Middle frontal gyrus (tissue), 1 donor: ENCODE data around the gene TMEM59L.

ENCODE experiments used
- DNase-seq: peaks from one replicate; pipeline ENCODE4 v3.0.0-alpha.2; 2015; ENCODE audit warnings: low spot score; ENCODE audit errors: extremely low spot score

Gene TMEM59L

DNA sequence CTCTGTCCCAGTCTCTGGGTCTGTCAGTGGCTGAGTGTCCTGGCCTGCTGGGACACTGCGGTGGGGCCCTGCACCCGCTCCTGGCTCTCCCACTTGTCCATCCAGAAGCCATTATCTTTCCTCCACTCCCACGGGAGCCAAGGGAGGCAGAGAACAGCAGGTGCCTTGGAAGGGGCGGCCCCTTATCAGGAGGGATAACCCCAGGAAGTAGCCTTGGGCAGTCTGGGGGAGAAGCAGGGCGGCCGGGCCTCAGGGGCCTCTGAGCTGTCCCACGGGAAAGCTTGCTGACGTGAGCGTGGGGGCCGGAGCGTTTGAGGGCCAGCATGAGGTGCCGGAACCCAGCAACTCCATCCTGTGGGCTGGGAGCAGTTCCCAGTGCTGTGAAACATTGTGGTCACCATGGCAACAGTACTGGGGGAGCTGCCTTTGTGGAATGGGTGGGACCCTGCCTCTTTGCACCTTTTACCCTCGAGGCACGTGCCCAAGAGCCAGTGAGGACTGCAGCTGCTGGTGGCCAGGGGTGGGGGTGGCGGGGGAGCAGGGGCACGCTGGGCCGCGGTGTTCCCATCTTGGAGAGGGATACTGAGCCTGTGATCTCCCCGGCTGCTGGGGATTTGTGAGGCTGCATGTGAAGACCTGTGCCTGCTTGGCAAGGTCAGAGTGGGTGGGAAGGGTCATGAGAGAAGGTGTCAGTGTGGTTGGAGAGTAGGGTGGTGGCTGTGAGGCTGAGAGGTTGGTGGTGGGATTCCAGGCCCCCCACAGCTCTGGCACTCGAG, 45.1 kb downstream of the TMEM59L start:
- no peak for DNase-seq

DNA sequence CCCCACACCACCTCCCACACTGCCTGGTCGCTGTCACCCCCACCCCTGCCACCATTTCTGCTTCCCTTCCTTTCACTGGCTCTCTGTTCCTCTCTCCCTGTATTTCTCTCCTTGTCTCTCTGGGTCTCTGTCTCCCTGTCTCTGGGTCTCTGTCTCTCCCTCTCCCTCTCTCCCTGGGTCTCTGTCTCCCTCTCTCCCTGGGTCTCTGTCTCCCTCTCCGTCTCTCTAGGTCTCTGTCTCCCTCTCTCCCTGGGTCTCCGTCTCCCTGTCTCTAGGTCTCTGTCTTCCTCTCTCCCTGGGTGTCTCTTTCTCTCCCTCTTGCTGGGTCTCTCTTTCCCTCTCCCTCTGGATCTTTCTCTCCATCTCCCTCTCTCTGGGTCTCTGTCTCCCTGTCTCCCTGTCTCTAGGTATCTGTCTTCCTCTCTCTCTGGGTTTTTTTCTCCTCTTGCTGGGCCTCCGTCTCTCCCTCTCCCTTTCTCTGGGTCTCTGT, 45.7 kb downstream of the TMEM59L start:
- DNase-seq, result no peak

DNA sequence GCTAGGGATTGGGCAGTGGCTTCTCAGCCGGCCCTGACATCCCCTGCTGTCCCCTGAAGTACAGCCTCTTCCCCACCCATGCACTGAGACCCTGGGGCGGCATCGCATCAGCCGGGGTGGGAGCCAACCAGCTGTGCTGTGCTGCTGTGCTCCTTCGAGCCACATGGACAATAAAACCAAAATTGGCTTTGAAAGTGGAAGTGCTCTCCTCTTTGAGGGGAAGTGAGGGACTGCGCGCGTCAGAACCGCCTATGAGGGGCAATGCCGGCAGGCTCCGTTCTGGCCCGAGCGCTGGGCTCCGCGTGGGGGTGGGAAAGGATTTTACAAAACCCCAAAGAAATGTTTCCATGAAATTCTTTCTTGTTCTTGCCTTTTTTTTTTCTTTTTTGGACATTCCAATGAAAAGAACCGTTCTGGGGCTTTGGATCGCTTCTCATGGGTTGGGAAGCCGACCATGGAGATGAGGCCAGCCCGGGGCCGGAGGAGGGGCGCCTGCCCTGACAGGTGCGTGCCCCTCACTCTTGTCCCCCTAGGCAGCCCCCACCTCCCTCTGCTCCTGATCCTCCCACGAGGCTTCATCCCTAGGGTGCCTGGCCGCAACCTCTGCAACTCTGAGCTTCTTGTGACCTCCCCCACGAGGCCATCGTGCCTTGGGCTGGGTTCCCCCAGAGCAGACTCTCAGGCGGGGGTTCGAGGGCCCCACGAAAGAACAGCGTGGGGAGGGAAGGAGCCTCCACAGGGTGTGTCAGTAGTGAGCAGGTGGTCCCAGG, 46.8 kb downstream of the TMEM59L start:
- DNase-seq, result no peak

DNA sequence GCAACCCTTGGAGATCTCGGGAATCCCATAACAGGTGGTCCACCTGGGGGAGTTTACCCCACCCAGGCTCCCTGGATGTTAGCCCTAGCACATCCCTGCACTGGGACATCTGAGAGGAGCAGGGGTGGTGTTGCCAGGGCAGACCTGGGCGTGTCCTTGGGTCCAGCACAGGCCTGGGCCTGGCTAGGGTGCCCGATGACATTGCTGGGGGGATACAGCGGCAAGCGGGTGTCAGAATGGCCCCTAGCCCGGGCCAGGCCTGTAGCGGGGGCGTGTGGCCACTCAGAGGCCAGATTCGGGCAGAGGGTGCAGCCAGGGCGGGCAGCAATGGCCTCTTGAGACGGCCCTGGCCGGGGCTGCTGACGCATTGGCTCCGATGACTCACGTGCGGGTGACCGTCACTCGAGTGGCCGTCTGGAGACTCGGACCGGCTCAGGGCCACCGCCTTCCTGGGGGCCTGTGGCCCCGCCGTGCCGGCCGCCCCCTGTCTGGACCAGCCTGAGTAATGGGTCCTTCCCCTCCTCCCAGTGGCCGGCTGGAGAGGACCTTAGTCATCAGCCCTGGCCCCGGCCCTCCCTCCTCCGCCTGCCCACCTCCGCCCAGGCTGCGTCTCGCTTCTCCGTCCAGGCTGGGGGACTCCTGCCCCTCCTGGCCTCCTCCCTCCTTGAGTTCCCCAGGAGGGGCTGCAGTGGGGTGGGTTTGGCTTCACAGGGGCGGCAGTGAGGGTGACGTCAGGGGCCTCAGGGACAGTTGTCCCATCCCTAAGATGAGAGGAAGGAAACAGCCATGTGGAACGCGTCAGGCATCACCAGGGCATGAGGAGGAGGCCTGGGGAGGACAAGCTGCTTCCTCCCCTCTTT, 47.6 kb downstream of the TMEM59L start:
- DNase-seq, result no peak

- no peak for DNase-seq
These were observed 48.4 kb downstream of the TMEM59L start for GRCh38 chr19:18660939-18661670.

DNA sequence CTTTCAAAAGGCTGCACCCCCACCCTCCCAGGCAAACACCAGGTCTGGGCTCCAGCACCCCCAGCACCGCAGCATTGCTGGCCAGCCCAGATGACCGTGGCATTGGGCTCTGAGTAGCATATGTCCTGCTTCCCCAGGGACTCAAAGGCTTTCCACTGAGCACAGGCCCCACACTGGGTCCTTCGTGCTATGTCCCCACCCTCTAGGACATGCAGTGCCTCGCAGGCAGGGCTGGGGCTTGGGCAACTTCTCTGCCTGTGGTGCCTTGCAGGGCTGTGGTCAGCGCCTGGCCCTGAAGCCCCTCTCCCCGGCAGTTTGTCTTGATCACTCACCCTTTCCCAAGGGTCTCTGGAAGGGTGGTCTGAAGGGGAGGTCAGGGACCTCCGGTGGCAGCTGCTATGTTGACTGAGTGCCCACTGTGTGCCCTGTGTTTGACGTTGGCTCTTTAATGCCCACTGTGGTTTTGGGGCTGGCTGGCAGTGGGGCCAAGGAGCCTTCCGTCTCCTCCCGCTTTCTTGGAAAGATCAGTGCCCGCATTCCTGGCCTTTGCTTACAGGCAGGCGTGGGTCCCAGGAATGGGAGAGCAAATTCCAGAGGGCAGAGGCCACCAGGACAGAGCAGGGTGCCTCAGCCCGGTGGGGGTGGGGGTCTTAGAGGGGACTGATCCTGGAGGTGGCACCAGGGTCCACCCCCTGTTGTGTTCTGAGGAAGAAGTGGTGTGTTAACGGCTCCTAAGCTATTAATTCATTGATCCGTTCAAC, 50.5 kb downstream of the TMEM59L start:
- DNase-seq, result no peak

DNA sequence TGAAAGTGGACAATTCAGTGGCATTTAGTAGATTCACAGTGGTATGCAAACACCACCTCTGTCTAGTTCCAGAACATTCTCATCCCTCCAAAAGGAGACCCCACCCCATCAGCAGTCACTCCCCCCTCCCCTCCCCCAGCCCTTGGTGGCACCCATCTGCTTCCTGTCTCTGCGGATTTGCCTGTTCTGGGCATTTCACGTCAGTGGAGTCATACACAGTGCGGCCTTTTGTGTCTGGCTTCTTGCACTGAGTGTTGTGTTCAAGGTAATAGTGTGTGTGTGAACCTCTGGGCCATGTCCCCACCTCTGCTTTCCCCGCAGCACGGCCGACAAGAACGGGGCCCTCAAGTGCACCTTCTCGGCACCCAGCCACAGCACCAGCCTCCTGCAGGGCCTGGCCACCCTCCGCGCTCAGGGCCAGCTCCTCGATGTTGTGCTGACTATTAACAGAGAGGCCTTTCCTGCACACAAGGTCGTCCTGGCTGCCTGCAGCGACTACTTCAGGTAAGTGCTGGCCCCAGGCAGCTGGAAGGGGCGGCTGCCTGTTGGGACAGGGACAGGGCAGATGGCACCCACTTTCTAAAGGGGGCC, 51.4 kb downstream of the TMEM59L start:
- no peak for DNase-seq

- no peak for DNase-seq
These were observed 53.1 kb downstream of the TMEM59L start for GRCh38 chr19:18665771-18666202.

DNA sequence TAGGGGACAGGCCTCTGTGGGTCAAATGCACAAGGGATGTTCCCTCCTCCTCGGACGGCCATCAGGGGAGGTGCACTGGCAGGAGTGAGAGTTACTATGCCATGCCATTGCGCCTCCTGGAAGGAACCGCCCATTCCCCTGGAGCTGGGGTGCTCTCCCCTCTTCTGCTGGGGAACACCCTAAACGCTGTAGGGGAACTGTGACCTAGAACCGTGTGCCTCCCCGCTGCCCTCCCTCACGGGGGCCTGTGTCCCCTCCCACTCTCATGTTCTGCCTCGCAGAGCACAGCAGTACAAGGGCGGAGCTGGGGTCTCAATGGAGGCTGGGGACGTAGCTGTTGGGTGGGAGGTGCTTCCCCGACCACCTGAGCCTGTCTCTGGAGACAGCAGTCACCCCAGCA, 53.6 kb downstream of the TMEM59L start:
- no peak for DNase-seq

GRCh38 chr19:18666784-18667183, 54.1 kb downstream of the TMEM59L start:
- DNase-seq, result no peak

DNA sequence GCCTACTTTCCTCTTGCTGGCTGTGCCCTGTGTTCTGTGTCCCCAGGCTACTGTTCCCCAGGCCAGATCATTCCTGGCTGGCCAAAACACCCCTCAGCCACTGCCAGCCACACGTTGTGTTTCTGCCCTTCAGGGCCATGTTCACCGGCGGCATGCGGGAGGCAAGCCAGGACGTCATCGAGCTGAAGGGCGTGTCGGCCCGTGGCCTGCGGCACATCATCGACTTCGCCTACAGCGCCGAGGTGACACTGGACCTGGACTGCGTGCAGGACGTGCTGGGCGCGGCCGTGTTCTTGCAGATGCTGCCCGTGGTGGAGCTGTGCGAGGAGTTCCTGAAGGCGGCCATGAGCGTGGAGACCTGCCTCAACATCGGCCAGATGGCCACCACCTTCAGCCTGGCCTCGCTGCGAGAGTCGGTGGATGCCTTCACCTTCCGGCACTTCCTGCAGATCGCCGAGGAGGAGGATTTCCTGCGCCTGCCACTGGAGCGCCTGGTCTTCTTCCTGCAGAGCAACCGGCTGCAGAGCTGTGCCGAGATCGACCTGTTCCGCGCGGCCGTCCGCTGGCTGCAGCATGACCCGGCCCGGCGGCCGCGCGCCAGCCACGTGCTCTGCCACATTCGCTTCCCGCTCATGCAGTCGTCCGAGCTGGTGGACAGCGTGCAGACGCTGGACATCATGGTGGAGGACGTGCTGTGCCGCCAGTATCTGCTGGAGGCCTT, 55.0 kb downstream of the TMEM59L start:
- DNase-seq, result no peak

DNA sequence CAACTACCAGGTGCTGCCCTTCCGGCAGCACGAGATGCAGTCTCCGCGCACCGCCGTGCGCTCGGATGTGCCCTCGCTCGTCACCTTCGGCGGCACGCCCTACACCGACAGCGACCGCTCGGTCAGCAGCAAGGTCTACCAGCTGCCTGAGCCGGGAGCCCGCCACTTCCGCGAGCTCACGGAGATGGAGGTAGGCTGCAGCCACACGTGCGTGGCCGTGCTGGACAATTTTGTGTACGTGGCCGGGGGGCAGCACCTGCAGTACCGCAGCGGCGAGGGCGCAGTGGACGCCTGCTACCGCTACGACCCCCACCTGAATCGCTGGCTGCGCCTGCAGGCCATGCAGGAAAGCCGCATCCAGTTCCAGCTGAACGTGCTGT, 55.6 kb downstream of the TMEM59L start:
- DNase-seq, result no peak

DNA sequence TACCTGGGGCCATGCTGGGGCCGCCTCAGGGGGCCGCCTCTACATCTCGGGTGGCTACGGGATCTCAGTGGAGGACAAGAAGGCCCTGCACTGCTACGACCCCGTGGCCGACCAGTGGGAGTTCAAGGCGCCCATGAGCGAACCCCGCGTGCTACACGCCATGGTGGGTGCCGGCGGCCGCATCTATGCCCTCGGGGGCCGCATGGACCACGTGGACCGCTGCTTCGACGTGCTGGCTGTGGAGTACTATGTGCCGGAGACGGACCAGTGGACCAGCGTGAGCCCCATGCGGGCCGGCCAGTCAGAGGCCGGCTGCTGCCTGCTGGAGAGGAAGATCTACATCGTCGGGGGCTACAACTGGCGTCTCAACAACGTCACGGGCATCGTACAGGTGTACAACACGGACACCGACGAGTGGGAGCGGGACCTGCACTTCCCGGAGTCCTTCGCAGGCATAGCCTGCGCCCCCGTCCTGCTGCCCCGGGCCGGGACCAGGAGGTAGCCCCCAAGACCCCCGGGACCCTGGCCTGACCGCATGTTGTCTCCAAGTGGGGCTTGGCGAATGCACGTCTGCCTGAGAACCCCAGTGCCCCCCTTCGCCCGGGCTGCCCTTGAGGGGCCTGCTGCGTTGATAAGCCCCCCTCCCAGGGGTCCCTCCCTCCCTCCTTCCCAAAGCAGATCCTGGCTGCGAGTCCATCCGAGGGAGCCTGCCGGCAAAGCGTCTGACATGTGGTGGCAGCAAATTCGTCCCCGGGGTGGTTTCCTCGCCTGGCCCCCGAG, 56.3 kb downstream of the TMEM59L start:
- no peak for DNase-seq

- DNase-seq, result no peak
These were observed 56.8 kb downstream of the TMEM59L start for GRCh38 chr19:18669524-18669817.

DNA sequence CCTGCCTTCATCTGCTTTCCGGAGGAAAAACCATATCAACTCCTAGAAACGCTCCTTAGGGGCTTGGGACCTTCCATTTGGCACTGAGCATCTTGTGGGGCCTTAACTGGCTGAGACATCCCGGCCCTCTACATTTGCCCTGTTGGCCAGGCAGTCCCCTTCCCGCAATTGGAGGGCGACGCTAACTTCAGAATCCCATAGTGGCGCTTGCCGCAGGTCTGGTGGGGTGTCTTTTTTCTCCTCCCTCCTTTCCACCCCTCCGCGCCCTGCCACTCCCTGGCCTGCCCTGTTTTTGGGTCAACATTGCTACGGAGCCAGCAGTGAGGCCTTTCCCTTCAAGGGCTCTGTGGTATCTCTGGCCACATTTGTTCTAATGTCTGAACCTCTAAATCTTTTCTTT, 57.2 kb downstream of the TMEM59L start:
- no peak for DNase-seq

- no peak for DNase-seq
These were observed 57.6 kb downstream of the TMEM59L start for GRCh38 chr19:18670312-18670711.
